GM23338 (cell line): ENCODE data around the gene RNU6-9. TPM values are rescaled to one million over a fixed set of nuclear protein-coding genes. Genes with fewer than 3 reads are reported as not detected.

Experiments
- ATAC-seq: fragments of 200-7000 bp; cut with Tn5 transposase; 3 replicates; pipeline ENCODE4 v1.9.1; 2020
- DNase-seq: peaks from one replicate; pipeline ENCODE4 v3.0.0-alpha.2; 2015; ENCODE audit warnings: low spot score
- H2AFZ ChIP-seq: fragments of 200-600 bp; sonication (generic); 2 replicates; pipeline ENCODE4 v1.8.0; 2016; ENCODE audit warnings: antibody characterized with exemption, mild to moderate bottlenecking, moderate library complexity
- H3F3A ChIP-seq: fragments of 200-600 bp; sonication (generic); replicated peaks from 2 replicates; pipeline ENCODE4 v1.8.0; 2017; ENCODE audit warnings: antibody characterized with exemption, mixed run types, low read depth
- H3K27ac ChIP-seq: fragments of 200-600 bp; sonication (generic); 2 replicates; pipeline ENCODE4 v1.6.1; 2016; ENCODE audit warnings: low read depth
- H3K27me3 ChIP-seq: fragments of 200-600 bp; sonication (generic); 2 replicates; pipeline ENCODE4 v1.8.0; 2016; ENCODE audit warnings: mild to moderate bottlenecking, mixed run types, moderate library complexity; ENCODE audit not compliant: insufficient read depth
- H3K36me3 ChIP-seq: fragments of 200-600 bp; sonication (generic); 2 replicates; pipeline ENCODE4 v1.8.0; 2016; ENCODE audit warnings: mild to moderate bottlenecking; ENCODE audit not compliant: insufficient read depth
- H3K4me1 ChIP-seq: fragments of 200-600 bp; sonication (generic); 2 replicates; pipeline ENCODE4 v1.8.0; 2016; ENCODE audit warnings: mild to moderate bottlenecking, moderate library complexity; ENCODE audit not compliant: insufficient read depth
- H3K4me2 ChIP-seq: fragments of 200-600 bp; sonication (generic); 2 replicates; pipeline ENCODE4 v1.7.1; 2017; ENCODE audit warnings: mixed run types
- H3K4me3 ChIP-seq: fragments of 200-600 bp; sonication (generic); 2 replicates; pipeline ENCODE4 v1.6.1; 2016; ENCODE audit warnings: mixed run types
- H3K79me2 ChIP-seq: fragments of 200-600 bp; sonication (generic); replicated peaks from 2 replicates; pipeline ENCODE4 v1.8.0; 2017; ENCODE audit warnings: mild to moderate bottlenecking; ENCODE audit not compliant: insufficient read depth
- H3K9me2 ChIP-seq: fragments of 200-600 bp; sonication (generic); 2 replicates; pipeline ENCODE4 v1.8.0; 2017; ENCODE audit not compliant: insufficient read depth
- H4K20me1 ChIP-seq: fragments of 200-600 bp; sonication (generic); replicated peaks from 2 replicates; pipeline ENCODE4 v1.8.0; 2017; ENCODE audit warnings: mild to moderate bottlenecking; ENCODE audit not compliant: insufficient read depth
- H3K27ac Mint-ChIP-seq: 2 replicates; pipeline ENCODE4 v1.8.0; 2020; ENCODE audit warnings: inconsistent platforms, mild to moderate bottlenecking, moderate library complexity, mixed read lengths
- H3K27me3 Mint-ChIP-seq: 3 replicates; pipeline ENCODE4 v1.8.0; 2022; ENCODE audit warnings: low read depth, mild to moderate bottlenecking, moderate library complexity, mixed read lengths, inconsistent platforms; ENCODE audit not compliant: insufficient read depth, poor library complexity
- H3K36me3 Mint-ChIP-seq: 3 replicates; pipeline ENCODE4 v1.8.0; 2021; ENCODE audit warnings: low read depth, mild to moderate bottlenecking, inconsistent platforms, moderate library complexity, mixed read lengths
- H3K4me1 Mint-ChIP-seq: 3 replicates; pipeline ENCODE4 v1.8.0; 2020; ENCODE audit warnings: mild to moderate bottlenecking, inconsistent platforms, mixed read lengths
- H3K4me3 Mint-ChIP-seq: 3 replicates; pipeline ENCODE4 v1.8.0; 2021; ENCODE audit warnings: moderate library complexity, mild to moderate bottlenecking, inconsistent platforms, mixed read lengths
- H3K9me3 Mint-ChIP-seq: 3 replicates; pipeline ENCODE4 v1.8.0; 2020; ENCODE audit warnings: moderate library complexity, mild to moderate bottlenecking, inconsistent platforms, mixed read lengths
- CREB1 ChIP-seq: fragments of 250-450 bp; sonication (Bioruptor Pico); IDR thresholded peaks from 2 replicates; pipeline ENCODE4 v1.5.0; 2020; ENCODE audit warnings: low read depth, mild to moderate bottlenecking, moderate library complexity
- EZH2 ChIP-seq: fragments of 200-600 bp; sonication (generic); IDR thresholded peaks from one replicate; pipeline ENCODE4 v1.8.0; 2017; ENCODE audit warnings: antibody characterized with exemption, mild to moderate bottlenecking, low read depth; ENCODE audit not compliant: unreplicated experiment
- EZH2phosphoT487 ChIP-seq: fragments of 200-600 bp; sonication (generic); IDR thresholded peaks from one replicate; pipeline ENCODE4 v1.8.1; 2018; ENCODE audit warnings: antibody characterized with exemption; ENCODE audit not compliant: unreplicated experiment
- JUNB ChIP-seq: IDR thresholded peaks from one replicate; pipeline ENCODE4 v1.6.1; 2016; ENCODE audit warnings: antibody characterized with exemption; ENCODE audit not compliant: unreplicated experiment
- NANOG ChIP-seq: IDR thresholded peaks from 2 replicates; pipeline ENCODE4 v1.6.1; 2016; ENCODE audit warnings: antibody characterized with exemption, borderline replicate concordance
- POLR2AphosphoS5 ChIP-seq: IDR thresholded peaks from 2 replicates; pipeline ENCODE4 v1.6.1; 2016; ENCODE audit warnings: antibody characterized with exemption, low read depth
- STAT1 ChIP-seq: IDR thresholded peaks from one replicate; pipeline ENCODE4 v1.6.1; 2016; ENCODE audit warnings: antibody characterized with exemption; ENCODE audit not compliant: unreplicated experiment
- ZNF114 ChIP-seq: fragments of 250-450 bp; sonication (Bioruptor Pico); IDR thresholded peaks from 2 replicates; pipeline ENCODE4 v1.5.0; 2020; ENCODE audit warnings: mild to moderate bottlenecking, moderate library complexity
- polyA plus RNA-seq: library from polyadenylated mRNA; unstranded; fragments of >200 nt; fragmentation: Nextera tagmentation; extraction: Ambion mirVana; gene quantifications from 2 replicates; pipeline ENCODE4 v1.2.1, GENCODE V29; 2016
- total RNA-seq: library from RNA; depleted of rRNA; stranded (reverse); fragments of >200 nt; shearing (Covaris generic); gene quantifications from 2 replicates; pipeline ENCODE4 v1.2.3, GENCODE V29; 2014
- TF ChIP-seq, protein P1 (sequence below): IDR thresholded peaks from one replicate; pipeline ENCODE4 v1.6.1; 2018; ENCODE audit warnings: antibody characterized with exemption; ENCODE audit not compliant: unreplicated experiment
- TF ChIP-seq, protein P2 (sequence below): IDR thresholded peaks from 2 replicates; pipeline ENCODE4 v1.6.1; 2016; ENCODE audit warnings: antibody characterized with exemption

The RNU6-9 gene
- total and polyA plus RNA-seq, 2 experiments from 2014 or later: not detected

DNA sequence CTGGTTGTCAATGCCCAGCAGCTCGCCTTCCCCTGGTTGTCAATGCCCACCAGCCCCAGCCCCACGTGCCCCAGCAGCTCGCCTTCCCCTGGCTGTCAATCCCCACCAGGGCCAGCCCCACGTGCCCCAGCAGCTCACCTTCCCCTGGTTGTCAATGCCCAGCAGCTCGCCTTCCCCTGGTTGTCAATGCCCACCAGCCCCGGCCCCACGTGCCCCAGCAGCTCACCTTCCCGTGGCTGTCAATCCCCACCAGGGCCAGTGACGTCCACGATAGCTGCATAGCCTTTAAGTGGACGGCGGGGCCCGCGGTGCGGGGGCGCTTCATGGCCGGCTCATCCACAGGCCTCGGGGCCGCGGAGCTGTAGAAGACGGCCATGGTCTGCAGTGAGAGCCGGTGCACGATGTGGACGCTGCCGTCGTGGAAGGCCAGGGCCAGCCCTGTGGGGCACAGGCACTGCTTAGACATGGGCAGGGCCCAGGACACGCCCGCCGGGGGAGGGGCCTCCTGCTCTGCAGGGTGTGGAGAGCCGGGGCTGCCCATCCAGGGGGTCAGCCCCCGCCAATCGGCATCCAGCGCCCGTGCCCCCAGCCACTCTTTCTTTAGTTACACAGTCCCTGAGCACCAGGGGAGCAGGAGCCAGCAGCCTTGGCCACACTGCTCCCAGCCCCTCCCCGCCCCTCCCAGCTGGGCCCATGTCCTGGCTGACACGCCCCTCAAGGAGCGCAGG lies 13.4 kb upstream of the RNU6-9 start (continued):
- no peak for TF ChIP-seq POLR2AphosphoS5
- TF ChIP-seq NANOG: no peak
- no peak for TF ChIP-seq EZH2
- no peak for TF ChIP-seq JUNB
- TF ChIP-seq, protein P1, sequence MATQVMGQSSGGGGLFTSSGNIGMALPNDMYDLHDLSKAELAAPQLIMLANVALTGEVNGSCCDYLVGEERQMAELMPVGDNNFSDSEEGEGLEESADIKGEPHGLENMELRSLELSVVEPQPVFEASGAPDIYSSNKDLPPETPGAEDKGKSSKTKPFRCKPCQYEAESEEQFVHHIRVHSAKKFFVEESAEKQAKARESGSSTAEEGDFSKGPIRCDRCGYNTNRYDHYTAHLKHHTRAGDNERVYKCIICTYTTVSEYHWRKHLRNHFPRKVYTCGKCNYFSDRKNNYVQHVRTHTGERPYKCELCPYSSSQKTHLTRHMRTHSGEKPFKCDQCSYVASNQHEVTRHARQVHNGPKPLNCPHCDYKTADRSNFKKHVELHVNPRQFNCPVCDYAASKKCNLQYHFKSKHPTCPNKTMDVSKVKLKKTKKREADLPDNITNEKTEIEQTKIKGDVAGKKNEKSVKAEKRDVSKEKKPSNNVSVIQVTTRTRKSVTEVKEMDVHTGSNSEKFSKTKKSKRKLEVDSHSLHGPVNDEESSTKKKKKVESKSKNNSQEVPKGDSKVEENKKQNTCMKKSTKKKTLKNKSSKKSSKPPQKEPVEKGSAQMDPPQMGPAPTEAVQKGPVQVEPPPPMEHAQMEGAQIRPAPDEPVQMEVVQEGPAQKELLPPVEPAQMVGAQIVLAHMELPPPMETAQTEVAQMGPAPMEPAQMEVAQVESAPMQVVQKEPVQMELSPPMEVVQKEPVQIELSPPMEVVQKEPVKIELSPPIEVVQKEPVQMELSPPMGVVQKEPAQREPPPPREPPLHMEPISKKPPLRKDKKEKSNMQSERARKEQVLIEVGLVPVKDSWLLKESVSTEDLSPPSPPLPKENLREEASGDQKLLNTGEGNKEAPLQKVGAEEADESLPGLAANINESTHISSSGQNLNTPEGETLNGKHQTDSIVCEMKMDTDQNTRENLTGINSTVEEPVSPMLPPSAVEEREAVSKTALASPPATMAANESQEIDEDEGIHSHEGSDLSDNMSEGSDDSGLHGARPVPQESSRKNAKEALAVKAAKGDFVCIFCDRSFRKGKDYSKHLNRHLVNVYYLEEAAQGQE: no peak
- no peak for TF ChIP-seq STAT1
- TF ChIP-seq, protein P2, sequence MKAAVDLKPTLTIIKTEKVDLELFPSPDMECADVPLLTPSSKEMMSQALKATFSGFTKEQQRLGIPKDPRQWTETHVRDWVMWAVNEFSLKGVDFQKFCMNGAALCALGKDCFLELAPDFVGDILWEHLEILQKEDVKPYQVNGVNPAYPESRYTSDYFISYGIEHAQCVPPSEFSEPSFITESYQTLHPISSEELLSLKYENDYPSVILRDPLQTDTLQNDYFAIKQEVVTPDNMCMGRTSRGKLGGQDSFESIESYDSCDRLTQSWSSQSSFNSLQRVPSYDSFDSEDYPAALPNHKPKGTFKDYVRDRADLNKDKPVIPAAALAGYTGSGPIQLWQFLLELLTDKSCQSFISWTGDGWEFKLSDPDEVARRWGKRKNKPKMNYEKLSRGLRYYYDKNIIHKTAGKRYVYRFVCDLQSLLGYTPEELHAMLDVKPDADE: no peak
- no peak for TF ChIP-seq ZNF114 (CRISPR knock-in tag)

DNA sequence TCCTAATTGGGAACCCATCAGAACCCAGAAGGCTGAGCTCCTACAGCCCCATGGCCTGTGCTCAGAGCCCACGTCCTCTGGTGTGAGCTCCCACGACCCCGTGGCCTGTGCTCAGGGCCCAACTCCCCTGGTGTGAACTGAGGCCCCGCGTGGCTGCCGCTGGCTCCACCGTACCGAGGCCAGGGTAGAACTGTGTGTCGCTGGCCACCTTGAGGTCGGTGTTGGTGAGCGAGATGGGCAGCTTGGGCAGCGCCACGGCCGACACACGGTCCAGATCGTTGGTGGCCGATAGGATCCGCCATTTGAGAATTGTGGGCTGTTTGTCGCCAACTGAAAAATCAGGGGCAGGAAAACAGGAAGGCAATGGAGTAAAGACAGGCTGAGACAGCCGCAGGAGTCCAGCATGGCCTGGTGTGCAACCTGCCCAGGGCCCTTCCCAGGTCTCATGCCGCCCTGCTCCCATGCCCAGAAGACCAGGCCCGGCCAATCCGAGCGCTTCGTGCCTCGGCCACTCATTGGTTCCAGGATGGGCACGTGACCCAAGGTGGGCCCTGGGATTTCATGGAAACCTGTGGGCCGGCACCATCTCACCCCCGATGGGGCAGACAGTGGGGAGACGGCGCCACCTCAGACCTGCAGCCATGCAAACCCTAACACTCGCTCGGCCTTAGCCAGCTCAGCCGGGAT lies 11.8 kb upstream of the RNU6-9 start:
- H3K4me3 ChIP-seq: no peak overlapping the region
- H3F3A ChIP-seq: no peaks in the 10 kb centered on the region
- ATAC-seq (no peak), DNase-seq (no peak)
- no peaks in the 10 kb centered on the region for H3K4me1 Mint-ChIP-seq
- no peak overlapping the region for H3K27ac Mint-ChIP-seq
- peaks cover 26% of the 10 kb centered on the region; the same call in 2 of the 3 replicates for H3K36me3 Mint-ChIP-seq
- no peak overlapping the region for H2AFZ ChIP-seq
- H3K79me2 ChIP-seq: no peaks in the 10 kb centered on the region
- H3K27ac ChIP-seq: no peak overlapping the region
- peaks cover 2% of the 10 kb centered on the region for H3K27me3 Mint-ChIP-seq
- no peaks in the 10 kb centered on the region for H3K9me2 ChIP-seq
- no peaks in the 10 kb centered on the region for H3K27me3 ChIP-seq
- H3K4me3 Mint-ChIP-seq: no peak overlapping the region
- no peaks in the 10 kb centered on the region; the same call in 1 of the 2 replicates for H4K20me1 ChIP-seq
- no peaks in the 10 kb centered on the region for H3K4me1 ChIP-seq
- no peak for TF ChIP-seq POLR2AphosphoS5
- no peak for TF ChIP-seq EZH2phosphoT487
- TF ChIP-seq EZH2: no peak
- no peak for TF ChIP-seq CREB1 (CRISPR knock-in tag)
- TF ChIP-seq STAT1: no peak
- no peak overlapping the region for H3K4me2 ChIP-seq
- H3K36me3 ChIP-seq: no peaks in the 10 kb centered on the region
- H3K9me3 Mint-ChIP-seq: no peaks in the 10 kb centered on the region; the same call in 2 of the 3 replicates
